OCI-LY7 (cell line): Measurements from ENCODE around the gene PRPF39. TPM values are rescaled to one million over a fixed set of nuclear protein-coding genes. Genes with fewer than 3 reads are reported as not detected.

Experiments used
- BruUV-seq: library from RNA; stranded (reverse); fragments of 400-500 nt; replicated peaks from 2 replicates; lab custom pipeline; 2021; lab: Mats Ljungman, UMichigan
- CTCF ChIA-PET: fragments of 300-600 bp; sonication (Branson Sonifier 250); formaldehyde crosslinking; loops from one replicate; lab custom pipeline; 2022; ENCODE audit warnings: antibody characterized with exemption; ENCODE audit not compliant: unreplicated experiment; lab: Charles Lee
- POLR2A ChIA-PET: fragments of 300-600 bp; sonication (Branson Sonifier 250); formaldehyde crosslinking; loops from one replicate; lab custom pipeline; 2022; ENCODE audit warnings: antibody characterized with exemption; lab: Charles Lee
- DNase-seq: peaks from one replicate; pipeline ENCODE4 v3.0.0-alpha.2; 2015; ENCODE audit warnings: low spot score
- H2AFZ ChIP-seq: fragments of 200-600 bp; sonication (generic), shearing (Covaris generic); 2 replicates; pipeline ENCODE4 v1.6.1; 2014; ENCODE audit warnings: mild to moderate bottlenecking, antibody characterized with exemption, low read length, moderate library complexity
- H3K27ac ChIP-seq: fragments of 200-600 bp; sonication (generic); 2 replicates; pipeline ENCODE4 v1.5.1; 2014; ENCODE audit warnings: mixed run types, low read depth, mild to moderate bottlenecking, moderate library complexity, low read length, inconsistent platforms; ENCODE audit not compliant: poor library complexity, severe bottlenecking
- H3K36me3 ChIP-seq: fragments of 200-600 bp; sonication (generic); 2 replicates; pipeline ENCODE4 v1.6.1; 2014; ENCODE audit warnings: mild to moderate bottlenecking, antibody characterized with exemption, low read length, moderate library complexity, mixed read lengths; ENCODE audit not compliant: insufficient read depth
- H3K4me1 ChIP-seq: fragments of 200-600 bp; sonication (generic); 2 replicates; pipeline ENCODE4 v1.5.1; 2014; ENCODE audit warnings: mild to moderate bottlenecking, low read length; ENCODE audit not compliant: insufficient read depth, poor library complexity, severe bottlenecking
- H3K4me2 ChIP-seq: fragments of 200-600 bp; sonication (generic); 2 replicates; pipeline ENCODE4 v1.6.1; 2014; ENCODE audit warnings: mild to moderate bottlenecking, low read length
- H3K4me3 ChIP-seq: fragments of 200-600 bp; sonication (generic); 2 replicates; pipeline ENCODE4 v1.5.1; 2014; ENCODE audit warnings: mild to moderate bottlenecking, low read depth, low read length; ENCODE audit not compliant: poor library complexity, severe bottlenecking
- H3K79me2 ChIP-seq: fragments of 200-600 bp; sonication (generic); 2 replicates; pipeline ENCODE4 v1.6.1; 2016; ENCODE audit warnings: low read depth, mild to moderate bottlenecking, low read length, moderate library complexity, mixed read lengths; ENCODE audit not compliant: insufficient read depth
- H3K9me2 ChIP-seq: fragments of 200-600 bp; sonication (generic); 2 replicates; pipeline ENCODE4 v1.6.1; 2016; ENCODE audit warnings: mild to moderate bottlenecking, low read length, mixed read lengths; ENCODE audit not compliant: insufficient read depth
- H3K9me3 ChIP-seq: fragments of 200-600 bp; sonication (generic); 2 replicates; pipeline ENCODE4 v1.6.1; 2014; ENCODE audit warnings: mild to moderate bottlenecking, mixed run types, low read length, mixed read lengths
- H4K20me1 ChIP-seq: fragments of 200-600 bp; sonication (generic); 2 replicates; pipeline ENCODE4 v1.6.1; 2014; ENCODE audit warnings: mild to moderate bottlenecking, antibody characterized with exemption, low read length, moderate library complexity, mixed read lengths; ENCODE audit not compliant: insufficient read depth
- CTCF ChIP-seq: fragments of 200-600 bp; sonication (generic); conservative IDR thresholded peaks from 2 replicates; pipeline ENCODE4 v1.5.1; 2014; ENCODE audit warnings: mild to moderate bottlenecking, antibody characterized with exemption, low read length, moderate library complexity, mixed read lengths
- EZH2phosphoT487 ChIP-seq: fragments of 200-600 bp; sonication (generic); IDR thresholded peaks from 2 replicates; pipeline ENCODE4 v1.6.1; 2018; ENCODE audit warnings: low read depth, borderline replicate concordance, mild to moderate bottlenecking, mixed run types, antibody characterized with exemption, low read length, moderate library complexity, mixed read lengths
- intact Hi-C: fragments of 100-400 bp; cut with micrococcal nuclease; formaldehyde crosslinking; loops from one replicate; pipeline ENCODE4 v1.10.0; 2022; ENCODE audit not compliant: unreplicated experiment
- total RNA-seq, 2 experiments: library from RNA; depleted of rRNA in 1 of 2; stranded (reverse); fragments of >200 nt in 1 of 2; shearing (Covaris generic) in 1 of 2; gene quantifications; 2 replicates each; pipeline ENCODE4 v1.2.3, GENCODE V29; 2014 to 2022

Gene PRPF39
- total RNA-seq, 2 experiments from 2014 or later, result 39.5 to 47.8 TPM

DNA sequence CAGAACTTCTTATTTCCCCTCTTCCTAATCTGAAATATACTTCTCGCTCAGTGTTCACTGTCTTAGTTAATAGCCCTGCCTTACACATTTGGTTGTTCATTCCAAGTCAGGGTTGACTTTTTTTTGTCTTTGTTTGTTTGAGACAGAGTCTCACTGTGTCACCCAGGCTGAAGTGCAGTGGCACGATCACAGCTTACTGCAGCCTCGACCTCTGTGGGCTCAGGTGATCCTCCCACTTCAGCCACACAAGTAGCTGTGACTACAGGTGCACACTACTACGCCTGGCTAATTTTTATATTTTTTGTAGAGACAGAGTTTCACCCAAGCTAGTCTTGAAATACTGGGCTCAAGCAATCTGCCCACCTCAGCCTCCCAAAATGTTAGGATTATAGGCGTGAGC, 42.3 kb upstream of the PRPF39 start:
- intact Hi-C loops, result no loop called here
- CTCF ChIA-PET, result no interaction called here
- Histone ChIP-seq H3K27ac (no peak overlapping the region), H2AFZ (no peak overlapping the region), H3K9me3 (peaks cover 18% of the 10 kb centered on the region), H3K36me3 (peaks cover 56% of the 10 kb centered on the region), H3K79me2 (no peaks in the 10 kb centered on the region), H3K9me2 (no peaks in the 10 kb centered on the region), H3K4me3 (no peak overlapping the region), H3K4me1 (no peaks in the 10 kb centered on the region), H4K20me1 (no peaks in the 10 kb centered on the region), H3K4me2 (no peak overlapping the region)
- TF ChIP-seq EZH2phosphoT487 (no peak), CTCF (no peak)
- no TSS peak for BruUV-seq
- DNase-seq, result no peak
- POLR2A ChIA-PET, result no interaction called here

- no peak for TF ChIP-seq EZH2phosphoT487
- Histone ChIP-seq H3K9me3 (peaks cover 1% of the 10 kb centered on the region), H3K4me1 (no peaks in the 10 kb centered on the region), H3K9me2 (no peaks in the 10 kb centered on the region), H3K79me2 (no peaks in the 10 kb centered on the region), H3K4me2 (no peak overlapping the region), H3K27ac (no peak overlapping the region), H3K36me3 (peaks cover 36% of the 10 kb centered on the region), H4K20me1 (no peaks in the 10 kb centered on the region), H2AFZ (no peak overlapping the region), H3K4me3 (no peak overlapping the region)
- BruUV-seq, result no TSS peak
- CTCF ChIA-PET, result no interaction called here
- intact Hi-C loops, result no loop called here
- POLR2A ChIA-PET, result no interaction called here
- no peak for DNase-seq
Measured at GRCh38 chr14:45044638-45045037, 39.3 kb upstream of the PRPF39 start.

GRCh38 chr14:45048385-45048784, 35.5 kb upstream of the PRPF39 start:
- no peaks in the 10 kb centered on the region for H3K4me1 ChIP-seq
- ChIA-PET CTCF (no interaction called here), POLR2A (interaction anchor here (0.7 kb wide), 2 partner anchors 118 to 1719 kb away, joined by 3 to 8 read pairs; no protein-coding TSS in a partner anchor)
- H2AFZ ChIP-seq, result no peak overlapping the region
- H3K4me2 ChIP-seq, result no peak overlapping the region
- no peak for TF ChIP-seq CTCF
- no peak for TF ChIP-seq EZH2phosphoT487
- no peak overlapping the region for H3K4me3 ChIP-seq
- peaks cover 50% of the 10 kb centered on the region for H3K36me3 ChIP-seq
- no TSS peak for BruUV-seq
- H3K27ac ChIP-seq, result no peak overlapping the region
- H3K9me3 ChIP-seq, result no peaks in the 10 kb centered on the region
- H3K79me2 ChIP-seq, result no peaks in the 10 kb centered on the region
- DNase-seq, result no peak
- intact Hi-C loops, result no loop called here
- no peaks in the 10 kb centered on the region for H4K20me1 ChIP-seq
- no peaks in the 10 kb centered on the region for H3K9me2 ChIP-seq
